Sigmoid colon (tissue), 4 donors: ENCODE data around the gene TMEM259.

ENCODE experiments used
- CTCF ChIP-seq, 4 experiments: fragments of 450-650 bp in 3 of 4; fragments of 200-600 bp in 1 of 4; IDR thresholded peaks; one replicate each; pipeline ENCODE4 v1.5.1; 2016 to 2019; ENCODE audit warnings: antibody characterized with exemption in 4 of 4, mild to moderate bottlenecking in 3 of 4, moderate library complexity in 2 of 4
- POLR2A ChIP-seq, 2 donors: fragments of 450-650 bp; IDR thresholded peaks; one replicate each; pipeline ENCODE4 v1.6.1; 2016; ENCODE audit warnings: antibody characterized with exemption in 2 of 2, mild to moderate bottlenecking in 2 of 2, moderate library complexity in 2 of 2
- POLR2AphosphoS5 ChIP-seq, 4 donors: sonication (generic); formaldehyde crosslinking; IDR thresholded peaks; one replicate each; pipeline ENCODE4 v1.6.1; 2017; ENCODE audit warnings: antibody characterized with exemption in 4 of 4

- TF ChIP-seq POLR2A (IDR thresholded peaks at IDR 0.05) (no peak), POLR2AphosphoS5 (IDR thresholded peaks at IDR 0.05) (no peak), CTCF (IDR thresholded peaks at IDR 0.05) (no peak)
These were observed 30.8 kb downstream of the TMEM259 start for GRCh38 chr19:990119-990571.
